ENCODE measurements around the gene C3orf33.

GRCh38 chr3:155772801-155773200, 33.3 kb downstream of the C3orf33 start:
- TF ChIP-seq, protein P1, sequence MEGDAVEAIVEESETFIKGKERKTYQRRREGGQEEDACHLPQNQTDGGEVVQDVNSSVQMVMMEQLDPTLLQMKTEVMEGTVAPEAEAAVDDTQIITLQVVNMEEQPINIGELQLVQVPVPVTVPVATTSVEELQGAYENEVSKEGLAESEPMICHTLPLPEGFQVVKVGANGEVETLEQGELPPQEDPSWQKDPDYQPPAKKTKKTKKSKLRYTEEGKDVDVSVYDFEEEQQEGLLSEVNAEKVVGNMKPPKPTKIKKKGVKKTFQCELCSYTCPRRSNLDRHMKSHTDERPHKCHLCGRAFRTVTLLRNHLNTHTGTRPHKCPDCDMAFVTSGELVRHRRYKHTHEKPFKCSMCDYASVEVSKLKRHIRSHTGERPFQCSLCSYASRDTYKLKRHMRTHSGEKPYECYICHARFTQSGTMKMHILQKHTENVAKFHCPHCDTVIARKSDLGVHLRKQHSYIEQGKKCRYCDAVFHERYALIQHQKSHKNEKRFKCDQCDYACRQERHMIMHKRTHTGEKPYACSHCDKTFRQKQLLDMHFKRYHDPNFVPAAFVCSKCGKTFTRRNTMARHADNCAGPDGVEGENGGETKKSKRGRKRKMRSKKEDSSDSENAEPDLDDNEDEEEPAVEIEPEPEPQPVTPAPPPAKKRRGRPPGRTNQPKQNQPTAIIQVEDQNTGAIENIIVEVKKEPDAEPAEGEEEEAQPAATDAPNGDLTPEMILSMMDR (IDR thresholded peaks at IDR 0.05), result no peak
- no peak for TF ChIP-seq POLR2A (IDR thresholded peaks at IDR 0.05)

Measured in breast epithelium (tissue), 3 donors.